ENCODE measurements around the gene SP140L.

GRCh38 chr2:230441227-230441897, 114.4 kb downstream of the SP140L start:
- TF ChIP-seq CTCF (IDR thresholded peaks at IDR 0.05; ENCODE audit: low read depth, low read length, poor library complexity, severe bottlenecking) (no peak), EZH2phosphoT487 (IDR thresholded peaks at IDR 0.05; ENCODE audit: borderline replicate concordance, low read length) (no peak)
